Measurements from ENCODE around the gene PIAS4.

Gene PIAS4

DNA sequence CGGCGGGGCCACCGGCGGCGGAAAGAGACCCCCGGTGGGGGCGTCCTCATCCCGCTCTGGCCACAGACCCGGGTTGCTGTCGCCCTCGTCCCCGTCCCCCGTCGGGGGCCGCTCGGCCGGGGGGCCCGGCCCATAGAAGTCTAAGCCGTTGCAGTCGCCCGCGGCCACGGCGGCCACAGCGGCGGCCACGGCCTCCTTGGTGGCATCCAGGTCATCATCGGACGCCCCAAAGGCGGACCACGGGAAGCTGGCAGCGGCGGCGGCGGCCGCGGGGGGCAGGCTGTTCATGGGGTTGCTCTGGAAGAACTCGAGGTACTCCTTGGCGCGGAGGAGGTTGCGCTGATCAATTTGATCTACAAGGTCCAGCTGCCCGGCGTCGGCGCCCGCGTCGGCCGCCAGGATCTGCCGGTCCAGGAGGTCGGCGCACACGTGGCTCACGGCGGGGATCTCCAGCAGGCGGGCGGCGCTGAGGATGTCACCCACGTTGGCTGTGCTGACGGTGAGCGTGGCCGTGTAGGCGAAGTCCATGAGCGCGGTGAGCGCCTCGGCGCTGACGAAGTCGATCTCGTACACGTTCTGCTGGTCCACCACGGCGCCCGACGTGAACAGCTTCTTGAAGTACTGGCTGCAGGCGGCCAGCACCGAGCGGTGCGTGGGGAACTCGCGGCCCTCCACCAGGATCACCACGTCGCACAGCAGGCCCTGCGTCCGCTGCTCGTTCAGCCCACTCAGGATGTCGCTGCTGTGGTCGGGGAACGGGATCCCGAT is 47.1 kb downstream of the PIAS4 start:
- DNase-seq (ENCODE audit: low read depth), result no peak
- TF ChIP-seq, protein P1, sequence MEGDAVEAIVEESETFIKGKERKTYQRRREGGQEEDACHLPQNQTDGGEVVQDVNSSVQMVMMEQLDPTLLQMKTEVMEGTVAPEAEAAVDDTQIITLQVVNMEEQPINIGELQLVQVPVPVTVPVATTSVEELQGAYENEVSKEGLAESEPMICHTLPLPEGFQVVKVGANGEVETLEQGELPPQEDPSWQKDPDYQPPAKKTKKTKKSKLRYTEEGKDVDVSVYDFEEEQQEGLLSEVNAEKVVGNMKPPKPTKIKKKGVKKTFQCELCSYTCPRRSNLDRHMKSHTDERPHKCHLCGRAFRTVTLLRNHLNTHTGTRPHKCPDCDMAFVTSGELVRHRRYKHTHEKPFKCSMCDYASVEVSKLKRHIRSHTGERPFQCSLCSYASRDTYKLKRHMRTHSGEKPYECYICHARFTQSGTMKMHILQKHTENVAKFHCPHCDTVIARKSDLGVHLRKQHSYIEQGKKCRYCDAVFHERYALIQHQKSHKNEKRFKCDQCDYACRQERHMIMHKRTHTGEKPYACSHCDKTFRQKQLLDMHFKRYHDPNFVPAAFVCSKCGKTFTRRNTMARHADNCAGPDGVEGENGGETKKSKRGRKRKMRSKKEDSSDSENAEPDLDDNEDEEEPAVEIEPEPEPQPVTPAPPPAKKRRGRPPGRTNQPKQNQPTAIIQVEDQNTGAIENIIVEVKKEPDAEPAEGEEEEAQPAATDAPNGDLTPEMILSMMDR (conservative IDR thresholded peaks at IDR 0.05; ENCODE audit: low read depth, low read length), result no peak
- no peak overlapping the region for H3K4me3 ChIP-seq (ENCODE audit: low read depth, low read length)

DNA sequence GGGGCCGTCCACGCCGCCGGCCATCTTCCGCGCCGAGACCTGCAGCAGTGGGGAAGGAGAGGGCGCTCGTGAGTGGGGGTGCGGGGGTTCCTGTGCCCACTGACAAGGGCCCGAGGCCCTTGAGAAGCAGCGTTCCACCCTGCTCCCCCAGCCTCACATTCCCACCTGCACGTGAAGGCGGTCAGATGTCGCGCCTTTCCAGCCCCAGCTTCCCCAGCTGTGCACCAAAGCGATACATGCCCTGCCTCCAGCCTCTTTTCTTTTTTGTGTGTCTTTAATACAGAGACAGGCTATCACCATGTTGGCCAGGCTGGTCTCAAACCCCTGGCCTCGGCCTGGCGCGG is 47.6 kb downstream of the PIAS4 start:
- TF ChIP-seq, protein P1 (conservative IDR thresholded peaks at IDR 0.05; ENCODE audit: low read depth, low read length), result no peak
- no peak overlapping the region for H3K4me3 ChIP-seq (ENCODE audit: low read depth, low read length)

DNA sequence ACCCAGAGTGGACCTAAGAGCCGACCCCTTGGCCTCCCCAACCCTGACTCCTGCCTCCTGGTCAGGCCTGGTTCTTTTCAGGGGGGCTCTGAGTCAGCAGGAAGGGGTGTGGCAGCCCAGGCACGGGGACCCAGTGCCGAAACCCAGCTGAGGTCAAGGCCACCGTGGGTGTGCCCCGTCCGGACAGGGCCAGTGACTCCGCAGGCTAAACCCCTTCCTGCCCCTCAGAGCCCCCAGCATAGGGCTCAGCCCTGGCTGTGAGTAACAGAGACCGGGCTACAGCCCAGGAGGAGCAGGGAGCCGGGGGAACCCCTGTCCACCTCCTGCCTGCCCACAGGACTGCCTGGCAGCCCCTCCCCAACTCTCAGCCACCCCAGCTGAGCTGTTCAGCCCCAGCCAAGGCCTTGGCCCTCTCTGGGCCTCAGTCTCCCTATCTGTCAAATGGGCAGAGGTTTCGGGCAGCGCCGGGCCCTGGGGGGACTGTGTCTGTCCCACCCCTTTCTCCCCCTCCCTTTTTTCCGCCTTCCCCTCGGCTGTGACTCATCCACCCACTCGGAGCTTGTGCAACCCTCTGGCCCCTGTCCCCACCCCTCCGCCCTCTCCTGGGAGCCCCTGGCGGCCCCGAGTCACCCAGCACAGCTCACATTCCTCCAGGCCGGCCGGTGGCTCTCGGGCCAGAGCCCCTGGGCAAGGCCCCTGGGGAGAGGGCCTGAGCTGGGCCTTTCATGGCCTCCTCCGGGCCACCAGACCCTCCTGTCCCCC is 50.6 kb downstream of the PIAS4 start:
- peak; percentile 86 for DNase-seq (ENCODE audit: low read depth)
- H3K4me3 ChIP-seq (ENCODE audit: low read depth, low read length), result peak overlapping the region; percentile 17

More for the DNA sequence above, 47.6 kb downstream of the PIAS4 start:
- DNase-seq (ENCODE audit: low read depth), result no peak

DNA sequence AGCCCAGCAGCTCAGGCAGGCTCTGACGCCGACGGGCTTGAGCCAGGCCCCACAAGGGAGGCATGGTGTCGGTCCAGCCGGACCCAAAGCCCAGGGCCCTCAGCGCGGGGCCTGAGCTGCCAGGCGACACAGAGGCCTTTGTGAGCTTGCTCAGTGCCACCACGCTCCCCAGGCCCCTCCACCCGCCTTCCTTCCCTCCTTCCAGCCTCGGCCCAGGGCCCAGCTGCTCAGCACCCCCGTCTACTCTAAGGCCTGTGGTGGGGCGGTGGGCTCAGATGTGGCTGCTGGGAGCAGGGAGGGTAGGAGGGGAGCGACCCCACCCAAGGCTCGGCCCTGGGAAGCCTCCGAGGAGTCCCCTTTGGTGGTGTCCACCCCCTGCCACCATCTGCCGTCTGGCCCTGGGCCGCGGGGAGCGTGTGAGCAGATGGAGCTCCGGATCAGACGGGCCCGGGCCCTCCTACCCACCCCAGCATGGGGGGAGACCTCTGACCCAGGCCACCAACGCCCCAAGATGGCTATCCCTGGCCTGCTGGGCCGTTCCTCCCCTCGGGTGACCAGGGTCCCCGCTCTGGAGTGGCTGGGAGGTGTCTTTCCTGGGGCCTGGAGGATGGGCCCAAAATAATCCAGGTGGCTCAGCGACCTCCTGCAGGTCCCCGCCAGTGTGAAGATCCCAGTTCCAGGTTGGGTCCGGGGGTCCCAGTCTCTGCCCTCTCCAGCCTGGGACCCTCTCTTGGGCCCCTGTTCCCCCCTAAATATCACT is 51.3 kb downstream of the PIAS4 start:
- TF ChIP-seq, protein P1 (conservative IDR thresholded peaks at IDR 0.05; ENCODE audit: low read depth, low read length), result no peak
- peak overlapping the region; percentile 17 for H3K4me3 ChIP-seq (ENCODE audit: low read depth, low read length)
- no peak for DNase-seq (ENCODE audit: low read depth)

More for the DNA sequence above, 50.6 kb downstream of the PIAS4 start:
- TF ChIP-seq, protein P1 (conservative IDR thresholded peaks at IDR 0.05; ENCODE audit: low read depth, low read length), result peak; percentile 15

DNA sequence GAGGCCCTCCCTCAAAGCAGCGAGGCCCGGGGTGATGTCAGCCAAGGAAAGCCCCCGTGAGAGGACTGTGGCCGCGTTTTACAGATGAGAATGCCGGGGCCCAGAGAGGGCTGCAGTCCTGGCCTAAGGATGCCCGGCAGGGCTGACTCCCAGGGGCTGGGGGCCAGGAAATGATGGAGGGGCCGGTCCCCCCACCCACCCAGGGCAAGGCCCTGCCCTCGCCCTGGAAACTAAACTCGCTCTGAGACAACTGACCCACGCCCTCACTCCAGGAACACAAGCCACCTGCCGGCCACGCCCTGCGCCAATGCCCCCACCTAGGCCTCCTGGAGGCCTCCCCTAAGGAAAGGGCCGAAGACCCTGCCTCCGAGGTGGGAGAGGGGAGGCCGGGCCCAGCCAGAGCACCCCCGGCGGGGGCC is 51.9 kb downstream of the PIAS4 start:
- TF ChIP-seq, protein P1 (conservative IDR thresholded peaks at IDR 0.05; ENCODE audit: low read depth, low read length), result no peak
- no peak for DNase-seq (ENCODE audit: low read depth)
- no peak overlapping the region for H3K4me3 ChIP-seq (ENCODE audit: low read depth, low read length)

DNA sequence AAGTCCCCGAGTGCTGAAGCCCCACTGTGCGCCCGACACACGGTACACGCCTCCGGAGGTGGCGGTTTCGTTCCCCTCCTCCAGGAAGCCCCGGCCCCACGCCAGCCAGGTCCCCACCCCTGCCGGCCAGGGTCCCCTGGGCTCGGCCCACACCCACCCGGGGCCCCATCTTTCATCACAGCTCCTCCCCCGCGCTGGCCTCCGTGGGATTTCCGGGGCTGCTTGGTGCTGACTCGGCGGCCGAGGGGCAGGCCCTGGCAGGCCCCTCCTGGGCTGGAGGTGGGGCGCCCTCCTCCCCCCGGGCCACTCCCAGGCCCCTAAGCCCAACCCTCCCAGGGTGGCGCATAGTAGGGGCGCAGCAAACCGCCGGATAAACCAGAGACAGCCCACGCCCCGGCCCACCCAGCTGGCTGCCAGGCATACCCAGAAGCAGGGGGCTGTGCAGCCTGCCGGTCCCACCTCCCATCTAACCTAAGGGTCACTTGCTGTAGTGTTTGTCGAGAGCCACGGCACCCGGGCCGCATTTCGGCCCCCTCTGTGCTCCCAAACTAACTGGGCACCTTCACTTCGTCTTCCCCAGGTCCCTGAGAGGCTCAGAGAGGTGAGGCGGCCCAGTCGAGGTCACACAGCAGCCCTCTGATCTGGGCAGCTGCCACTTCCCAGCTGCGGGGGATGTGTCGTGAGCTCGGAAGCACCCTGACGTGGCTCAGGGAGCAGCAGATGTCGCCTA is 52.5 kb downstream of the PIAS4 start:
- no peak for DNase-seq (ENCODE audit: low read depth)
- TF ChIP-seq, protein P1 (conservative IDR thresholded peaks at IDR 0.05; ENCODE audit: low read depth, low read length), result no peak
- no peak overlapping the region for H3K4me3 ChIP-seq (ENCODE audit: low read depth, low read length)

Data from choroid plexus epithelial cell (primary cell).